Measurements from ENCODE around the gene CDK5RAP2.

- no peak for TF ChIP-seq POLR2AphosphoS5 (IDR thresholded peaks at IDR 0.05; ENCODE audit: low read length)
- no peak for TF ChIP-seq CTCF (IDR thresholded peaks at IDR 0.05 in 2 of 3, conservative IDR thresholded peaks at IDR 0.05 in 1 of 3; ENCODE audit: control insufficient read depth in 2 of 3, extremely low read depth in 1 of 3, insufficient read depth in 1 of 3, low read depth in 3 of 3, low read length in 3 of 3)
- TF ChIP-seq SMC3 (IDR thresholded peaks at IDR 0.05; ENCODE audit: borderline replicate concordance, low read length): no peak
- no peak for TF ChIP-seq BHLHE40 (IDR thresholded peaks at IDR 0.05; ENCODE audit: borderline replicate concordance in 1 of 2, low read depth in 2 of 2, low read length in 1 of 2)
- no peak for TF ChIP-seq ZNF24 (IDR thresholded peaks at IDR 0.05)
- no peak for TF ChIP-seq RBBP5 (conservative IDR thresholded peaks at IDR 0.05)
Observed at GRCh38 chr9:120545701-120546550, 34.0 kb downstream of the CDK5RAP2 start.
